HCT116 (cell line): ENCODE data around the gene SNTB2. TPM values are rescaled to one million over a fixed set of nuclear protein-coding genes. Genes with fewer than 3 reads are reported as not detected.

Source experiments
- ATAC-seq: fragments of 200-7000 bp; cut with Tn5 transposase; 2 replicates; pipeline ENCODE4 v1.9.1; 2020; ENCODE audit warnings: mild to moderate bottlenecking, moderate library complexity
- BruUV-seq: library from RNA; stranded (reverse); fragments of 400-500 nt; replicated peaks from 2 replicates; lab custom pipeline; 2021; lab: Mats Ljungman, UMichigan
- CTCF ChIA-PET: fragments of 300-600 bp; sonication (Branson Sonifier 250); formaldehyde crosslinking; loops from one replicate; lab custom pipeline; 2021; ENCODE audit warnings: antibody characterized with exemption; lab: Charles Lee
- POLR2A ChIA-PET: fragments of 300-600, 350-600 bp; sonication (Branson Sonifier 250); formaldehyde crosslinking; loops from one replicate; lab custom pipeline; 2021; ENCODE audit warnings: antibody characterized with exemption; lab: Charles Lee
- RAD21 ChIA-PET, 2 experiments: fragments of 300-600 bp; sonication (Branson Sonifier 250); formaldehyde crosslinking; loops; one replicate each; lab custom pipeline; 2023; ENCODE audit warnings: low total read pairs in 2 of 2; ENCODE audit not compliant: uncharacterized antibody in 2 of 2, unreplicated experiment in 2 of 2, low non-redundant PET in 1 of 2; lab: Charles Lee
- DNase-seq: peaks from one replicate; pipeline ENCODE4 v3.0.0-alpha.2; 2010; ENCODE audit warnings: low read depth, low spot score
- H2AFZ ChIP-seq: fragments of 200-600 bp; shearing (Covaris generic), sonication (generic); 2 replicates; pipeline ENCODE4 v1.6.1; 2017; ENCODE audit warnings: low read depth, mixed run types, mixed read lengths, antibody characterized with exemption, low read length; ENCODE audit not compliant: poor library complexity, severe bottlenecking
- H3K27ac ChIP-seq: 2 replicates; pipeline ENCODE4 v1.5.1; 2012; ENCODE audit warnings: low read depth, low read length
- H3K27me3 ChIP-seq: fragments of 200-600 bp; sonication (generic); 2 replicates; pipeline ENCODE4 v1.6.1; 2016; ENCODE audit warnings: mixed run types, low read length, mixed read lengths; ENCODE audit not compliant: insufficient read depth
- H3K36me3 ChIP-seq, 2 experiments: fragments of 200-500 bp in 1 of 2; fragments of 200-600 bp in 1 of 2; sonication (Bioruptor generic) in 1 of 2; sonication (generic) in 1 of 2; 2 replicates each; pipeline versions ENCODE4 v1.5.1 to v1.6.1; 2014 to 2016; ENCODE audit warnings: low read length in 2 of 2, inconsistent platforms in 1 of 2, mixed read lengths in 1 of 2, mixed run types in 1 of 2; ENCODE audit not compliant: insufficient read depth in 2 of 2, control insufficient read depth in 1 of 2
- H3K4me1 ChIP-seq, 2 experiments: fragments of 200-600 bp in 1 of 2; sonication (generic) in 1 of 2; 2 replicates each; pipeline versions ENCODE4 v1.5.1 to v1.6.1; 2012 to 2017; ENCODE audit warnings: low read length in 2 of 2, inconsistent platforms in 1 of 2, mild to moderate bottlenecking in 1 of 2, mixed read lengths in 1 of 2, mixed run types in 1 of 2, moderate library complexity in 1 of 2; ENCODE audit not compliant: insufficient read depth in 2 of 2, control insufficient read depth in 1 of 2
- H3K4me2 ChIP-seq: fragments of 200-600 bp; sonication (generic); 2 replicates; pipeline ENCODE4 v1.6.1; 2017; ENCODE audit warnings: mixed run types, low read length, mixed read lengths
- H3K4me3 ChIP-seq, 2 experiments: fragments of 200-600 bp in 1 of 2; sonication (generic) in 1 of 2; replicated peaks in 1 of 2; 2 replicates each; pipeline ENCODE4 v1.5.1; 2011 to 2016; ENCODE audit warnings: low read length in 2 of 2, control low read depth in 1 of 2, low read depth in 1 of 2, mild to moderate bottlenecking in 1 of 2, mixed read lengths in 1 of 2, mixed run types in 1 of 2
- H3K79me2 ChIP-seq: fragments of 200-600 bp; sonication (generic); 2 replicates; pipeline ENCODE4 v1.6.1; 2017; ENCODE audit warnings: mild to moderate bottlenecking, mixed run types, low read length, moderate library complexity, mixed read lengths; ENCODE audit not compliant: insufficient read depth
- H3K9ac ChIP-seq: fragments of 200-600 bp; sonication (generic); 2 replicates; pipeline ENCODE4 v1.6.1; 2016; ENCODE audit warnings: low read length, mixed read lengths
- H3K9me2 ChIP-seq: fragments of 200-600 bp; sonication (generic), shearing (Covaris generic); 2 replicates; pipeline ENCODE4 v1.6.1; 2017; ENCODE audit warnings: mixed run types, mild to moderate bottlenecking, moderate library complexity; ENCODE audit not compliant: insufficient read depth
- H3K9me3 ChIP-seq, 2 experiments: fragments of 200-500 bp in 1 of 2; fragments of 200-600 bp in 1 of 2; sonication (Bioruptor generic) in 1 of 2; sonication (generic) in 1 of 2; 2 replicates each; pipeline ENCODE4 v1.6.1; 2014 to 2017; ENCODE audit warnings: low read length in 2 of 2, mixed read lengths in 2 of 2, inconsistent platforms in 1 of 2, low read depth in 1 of 2, mild to moderate bottlenecking in 1 of 2, mixed run types in 1 of 2, moderate library complexity in 1 of 2; ENCODE audit not compliant: control insufficient read depth in 1 of 2, insufficient read depth in 1 of 2
- H4K20me1 ChIP-seq: fragments of 200-600 bp; sonication (generic), shearing (Covaris generic); 2 replicates; pipeline ENCODE4 v1.6.1; 2017; ENCODE audit warnings: mixed run types, mild to moderate bottlenecking, moderate library complexity; ENCODE audit not compliant: insufficient read depth
- CBX3 ChIP-seq: IDR thresholded peaks from 2 replicates; pipeline ENCODE4 v1.6.1; 2012; ENCODE audit warnings: low read depth
- CEBPB ChIP-seq: IDR thresholded peaks from 2 replicates; pipeline ENCODE4 v1.6.1; 2012; ENCODE audit warnings: low read depth
- EGR1 ChIP-seq: IDR thresholded peaks from 2 replicates; pipeline ENCODE4 v1.6.1; 2012; ENCODE audit warnings: low read depth
- ELF1 ChIP-seq: IDR thresholded peaks from 2 replicates; pipeline ENCODE4 v1.6.1; 2012; ENCODE audit warnings: low read depth, borderline replicate concordance
- EZH2 ChIP-seq: fragments of 200-600 bp; sonication (generic); IDR thresholded peaks from 2 replicates; pipeline ENCODE4 v1.6.1; 2017; ENCODE audit warnings: antibody characterized with exemption, mixed run types
- EZH2phosphoT487 ChIP-seq: fragments of 200-600 bp; IDR thresholded peaks from 2 replicates; pipeline ENCODE4 v1.6.1; 2018; ENCODE audit warnings: antibody characterized with exemption, borderline replicate concordance
- FOSL1 ChIP-seq: IDR thresholded peaks from 2 replicates; pipeline ENCODE4 v1.6.1; 2012; ENCODE audit warnings: low read depth
- RAD21 ChIP-seq: IDR thresholded peaks from 2 replicates; pipeline ENCODE4 v1.6.1; 2012; ENCODE audit warnings: low read depth, mild to moderate bottlenecking
- SIN3A ChIP-seq: IDR thresholded peaks from 2 replicates; pipeline ENCODE4 v1.6.1; 2012; ENCODE audit warnings: low read depth
- SRF ChIP-seq: IDR thresholded peaks from 2 replicates; pipeline ENCODE4 v1.6.1; 2012; ENCODE audit warnings: low read depth
- TCF7L2 ChIP-seq: IDR thresholded peaks from 2 replicates; pipeline ENCODE4 v1.7.0; 2011; ENCODE audit warnings: borderline replicate concordance, inconsistent platforms; ENCODE audit not compliant: insufficient read depth, insufficient read length; ENCODE audit errors: extremely low read depth
- YY1 ChIP-seq: IDR thresholded peaks from 2 replicates; pipeline ENCODE4 v1.6.1; 2011; ENCODE audit warnings: low read length, low read depth, moderate library complexity, mild to moderate bottlenecking; ENCODE audit not compliant: insufficient replicate concordance; ENCODE audit errors: extremely low read depth
- ZFX ChIP-seq: fragments of 450-650 bp; IDR thresholded peaks from 2 replicates; pipeline ENCODE4 v1.6.1; 2017
- ZNF274 ChIP-seq: fragments of 200-500 bp; sonication (Bioruptor generic); IDR thresholded peaks from 2 replicates; pipeline ENCODE4 v1.6.1; 2014; ENCODE audit warnings: mild to moderate bottlenecking, low read depth, low read length, inconsistent platforms
- intact Hi-C: fragments of 100-400 bp; cut with micrococcal nuclease; formaldehyde crosslinking; loops from 2 replicates; pipeline ENCODE4 v1.10.0; 2022
- total RNA-seq: library from RNA; stranded (reverse); gene quantifications from one replicate; pipeline ENCODE4 v1.2.1, GENCODE V29; 2021; ENCODE audit not compliant: unreplicated experiment
- TF ChIP-seq, protein P1 (sequence below), 3 experiments: fragments of 200-600 bp in 1 of 3; sonication (generic) in 1 of 3; IDR thresholded peaks in 2 of 3; conservative IDR thresholded peaks in 1 of 3; 2 replicates each; pipeline ENCODE4 v1.5.1; 2012 to 2017; ENCODE audit warnings: low read depth in 2 of 3, low read length in 2 of 3, antibody characterized with exemption in 1 of 3, borderline replicate concordance in 1 of 3, control low read depth in 1 of 3, mild to moderate bottlenecking in 1 of 3, mixed read lengths in 1 of 3, mixed run types in 1 of 3, moderate library complexity in 1 of 3; ENCODE audit not compliant: insufficient read depth in 1 of 3
- TF ChIP-seq, protein P2 (sequence below): IDR thresholded peaks from 2 replicates; pipeline ENCODE4 v1.6.1; 2011; ENCODE audit warnings: mild to moderate bottlenecking, low read length, moderate library complexity; ENCODE audit not compliant: insufficient replicate concordance; ENCODE audit errors: extremely low read depth
- TF ChIP-seq, protein P3 (sequence below): IDR thresholded peaks from 2 replicates; pipeline ENCODE4 v1.6.1; 2012

Gene SNTB2
- total RNA-seq, 1 experiment from 2014 or later = 38.1 TPM

DNA sequence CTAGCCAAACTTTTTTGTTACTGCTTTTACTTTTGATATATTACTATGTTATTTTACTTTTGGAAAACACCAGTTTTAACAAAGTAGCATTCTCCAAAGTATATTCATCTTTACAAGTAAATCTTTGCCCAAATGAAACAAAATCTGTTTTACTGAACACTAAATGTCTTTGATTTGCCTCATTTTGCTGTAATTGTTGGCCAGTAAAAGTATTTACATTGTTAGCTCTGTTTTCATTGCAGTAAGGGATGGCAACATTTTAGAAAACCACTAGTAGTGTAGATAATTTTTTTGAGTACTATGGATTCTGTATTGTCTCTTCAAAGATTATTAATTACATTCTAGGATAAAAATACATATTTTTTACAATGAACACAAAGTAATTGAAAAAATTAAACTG lies 10.6 kb downstream of the SNTB2 start:
- Histone ChIP-seq H2AFZ (no peak overlapping the region), H3K4me2 (no peak overlapping the region), H3K36me3 (no peaks in the 10 kb centered on the region), H3K9me2 (no peaks in the 10 kb centered on the region), H3K4me3 (no peak overlapping the region), H3K79me2 (peaks cover 74% of the 10 kb centered on the region), H3K9me3 (no peaks in the 10 kb centered on the region), H3K9ac (no peak overlapping the region), H4K20me1 (no peaks in the 10 kb centered on the region), H3K4me1 (peaks cover 0 to 3% of the 10 kb centered on the region in 2 experiments; a peak in 1 of 4 replicates), H3K27ac (no peak overlapping the region), H3K27me3 (no peaks in the 10 kb centered on the region)
- DNase-seq (no peak), ATAC-seq (no peak)
- ChIA-PET RAD21 (no interaction called here), POLR2A (no interaction called here), CTCF (no interaction called here)
- BruUV-seq = no TSS peak
- intact Hi-C loops = loop anchor here (10.0 kb wide), 1 partner anchor 77 kb away; no protein-coding TSS in a partner anchor
- TF ChIP-seq ZFX (no peak), EZH2phosphoT487 (no peak), ZNF274 (no peak), YY1 (no peak), SIN3A (no peak), FOSL1 (no peak), RAD21 (no peak), ELF1 (no peak), CBX3 (no peak), SRF (no peak), CEBPB (no peak), EGR1 (no peak), EZH2 (no peak), TCF7L2 (no peak)
- TF ChIP-seq, protein P1, sequence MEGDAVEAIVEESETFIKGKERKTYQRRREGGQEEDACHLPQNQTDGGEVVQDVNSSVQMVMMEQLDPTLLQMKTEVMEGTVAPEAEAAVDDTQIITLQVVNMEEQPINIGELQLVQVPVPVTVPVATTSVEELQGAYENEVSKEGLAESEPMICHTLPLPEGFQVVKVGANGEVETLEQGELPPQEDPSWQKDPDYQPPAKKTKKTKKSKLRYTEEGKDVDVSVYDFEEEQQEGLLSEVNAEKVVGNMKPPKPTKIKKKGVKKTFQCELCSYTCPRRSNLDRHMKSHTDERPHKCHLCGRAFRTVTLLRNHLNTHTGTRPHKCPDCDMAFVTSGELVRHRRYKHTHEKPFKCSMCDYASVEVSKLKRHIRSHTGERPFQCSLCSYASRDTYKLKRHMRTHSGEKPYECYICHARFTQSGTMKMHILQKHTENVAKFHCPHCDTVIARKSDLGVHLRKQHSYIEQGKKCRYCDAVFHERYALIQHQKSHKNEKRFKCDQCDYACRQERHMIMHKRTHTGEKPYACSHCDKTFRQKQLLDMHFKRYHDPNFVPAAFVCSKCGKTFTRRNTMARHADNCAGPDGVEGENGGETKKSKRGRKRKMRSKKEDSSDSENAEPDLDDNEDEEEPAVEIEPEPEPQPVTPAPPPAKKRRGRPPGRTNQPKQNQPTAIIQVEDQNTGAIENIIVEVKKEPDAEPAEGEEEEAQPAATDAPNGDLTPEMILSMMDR (IDR thresholded peaks at IDR 0.05 in 2 of 3, conservative IDR thresholded peaks at IDR 0.05 in 1 of 3; ENCODE audit: borderline replicate concordance in 1 of 3, insufficient read depth in 1 of 3, low read depth in 2 of 3, low read length in 2 of 3) = no peak
- TF ChIP-seq, protein P2, sequence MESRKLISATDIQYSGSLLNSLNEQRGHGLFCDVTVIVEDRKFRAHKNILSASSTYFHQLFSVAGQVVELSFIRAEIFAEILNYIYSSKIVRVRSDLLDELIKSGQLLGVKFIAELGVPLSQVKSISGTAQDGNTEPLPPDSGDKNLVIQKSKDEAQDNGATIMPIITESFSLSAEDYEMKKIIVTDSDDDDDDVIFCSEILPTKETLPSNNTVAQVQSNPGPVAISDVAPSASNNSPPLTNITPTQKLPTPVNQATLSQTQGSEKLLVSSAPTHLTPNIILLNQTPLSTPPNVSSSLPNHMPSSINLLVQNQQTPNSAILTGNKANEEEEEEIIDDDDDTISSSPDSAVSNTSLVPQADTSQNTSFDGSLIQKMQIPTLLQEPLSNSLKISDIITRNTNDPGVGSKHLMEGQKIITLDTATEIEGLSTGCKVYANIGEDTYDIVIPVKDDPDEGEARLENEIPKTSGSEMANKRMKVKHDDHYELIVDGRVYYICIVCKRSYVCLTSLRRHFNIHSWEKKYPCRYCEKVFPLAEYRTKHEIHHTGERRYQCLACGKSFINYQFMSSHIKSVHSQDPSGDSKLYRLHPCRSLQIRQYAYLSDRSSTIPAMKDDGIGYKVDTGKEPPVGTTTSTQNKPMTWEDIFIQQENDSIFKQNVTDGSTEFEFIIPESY = no peak
- TF ChIP-seq, protein P3, sequence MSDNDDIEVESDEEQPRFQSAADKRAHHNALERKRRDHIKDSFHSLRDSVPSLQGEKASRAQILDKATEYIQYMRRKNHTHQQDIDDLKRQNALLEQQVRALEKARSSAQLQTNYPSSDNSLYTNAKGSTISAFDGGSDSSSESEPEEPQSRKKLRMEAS = no peak
